Measurements from ENCODE around the gene VOPP1.
A peak's percentile ranks its signal among the peaks of the same experiment; 100 is the strongest.

The VOPP1 gene

DNA sequence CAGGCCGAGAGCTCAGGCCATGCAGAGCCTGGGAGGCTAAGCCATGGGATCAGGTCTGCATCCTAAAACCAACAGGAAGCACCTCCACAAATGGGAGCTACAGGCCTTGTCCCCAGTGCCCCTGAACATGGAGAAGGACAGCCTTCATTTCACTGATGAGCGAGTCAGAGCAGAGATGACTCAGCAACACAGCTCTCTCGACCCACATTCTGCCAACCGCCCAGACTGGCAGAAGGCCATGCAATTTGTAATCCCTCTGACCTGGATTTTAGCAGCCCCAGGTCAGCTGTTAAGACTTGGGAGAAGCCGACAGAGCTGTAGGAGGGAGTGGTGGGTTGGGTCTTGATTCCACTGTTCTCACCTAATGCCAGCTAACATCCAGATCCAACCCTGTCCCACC is 25.5 kb downstream of the VOPP1 start:
- Histone ChIP-seq H3K9me3 (ENCODE audit: control insufficient read depth in 1 of 2, low read length in 2 of 2) (no peaks in the 10 kb centered on the region), H3K9ac (ENCODE audit: low read depth in 1 of 2, low read length in 2 of 2) (no peak overlapping the region)

DNA sequence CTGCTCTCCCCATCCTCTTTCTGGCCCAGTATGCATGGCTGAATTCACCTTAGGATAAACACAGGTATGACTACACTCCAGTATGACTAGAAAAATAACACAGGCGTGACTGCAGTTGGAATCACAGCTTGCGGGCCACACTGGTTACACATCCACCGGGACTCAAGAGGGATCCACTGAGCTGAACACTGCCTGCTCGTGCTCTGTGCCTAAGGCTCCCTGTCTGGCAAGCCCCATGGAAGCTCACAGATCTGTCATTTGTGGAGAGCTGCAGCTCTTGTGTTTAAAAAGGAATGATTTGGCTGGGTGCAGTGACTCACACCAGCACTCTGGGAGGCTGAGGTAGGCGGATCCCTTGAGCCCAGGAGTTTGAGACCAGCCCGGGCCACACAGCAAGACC is 26.8 kb downstream of the VOPP1 start:
- no peaks in the 10 kb centered on the region for H3K27me3 ChIP-seq (ENCODE audit: control insufficient read depth in 1 of 2, insufficient read depth in 2 of 2, low read length in 2 of 2)
- no peak overlapping the region for H3K4me3 ChIP-seq (ENCODE audit: low read depth in 1 of 2, low read length in 2 of 2)
- H3K9ac ChIP-seq (ENCODE audit: low read depth in 1 of 2, low read length in 2 of 2) = no peak overlapping the region
- no peak overlapping the region for H3K27ac ChIP-seq (ENCODE audit: low read depth, low read length)
- peaks cover 35% of the 10 kb centered on the region in 2 donors for H3K4me1 ChIP-seq (ENCODE audit: control insufficient read depth in 1 of 2, insufficient read depth in 2 of 2, low read length in 2 of 2)
- H3K36me3 ChIP-seq (ENCODE audit: control insufficient read depth in 1 of 2, insufficient read depth in 2 of 2, low read length in 2 of 2) = peaks cover 0 to 4% of the 10 kb centered on the region in 2 donors
- H3K9me3 ChIP-seq (ENCODE audit: control insufficient read depth in 1 of 2, low read length in 2 of 2) = no peaks in the 10 kb centered on the region

More for the DNA sequence above, 25.5 kb downstream of the VOPP1 start:
- Histone ChIP-seq H3K4me3 (ENCODE audit: low read depth in 1 of 2, low read length in 2 of 2) (no peak overlapping the region), H3K36me3 (ENCODE audit: control insufficient read depth in 1 of 2, insufficient read depth in 2 of 2, low read length in 2 of 2) (peaks cover 0 to 4% of the 10 kb centered on the region in 2 donors), H3K4me1 (ENCODE audit: control insufficient read depth in 1 of 2, insufficient read depth in 2 of 2, low read length in 2 of 2) (peaks cover 45 to 48% of the 10 kb centered on the region in 2 donors), H3K27me3 (ENCODE audit: control insufficient read depth in 1 of 2, insufficient read depth in 2 of 2, low read length in 2 of 2) (no peaks in the 10 kb centered on the region), H3K27ac (ENCODE audit: low read depth, low read length) (no peak overlapping the region)

DNA sequence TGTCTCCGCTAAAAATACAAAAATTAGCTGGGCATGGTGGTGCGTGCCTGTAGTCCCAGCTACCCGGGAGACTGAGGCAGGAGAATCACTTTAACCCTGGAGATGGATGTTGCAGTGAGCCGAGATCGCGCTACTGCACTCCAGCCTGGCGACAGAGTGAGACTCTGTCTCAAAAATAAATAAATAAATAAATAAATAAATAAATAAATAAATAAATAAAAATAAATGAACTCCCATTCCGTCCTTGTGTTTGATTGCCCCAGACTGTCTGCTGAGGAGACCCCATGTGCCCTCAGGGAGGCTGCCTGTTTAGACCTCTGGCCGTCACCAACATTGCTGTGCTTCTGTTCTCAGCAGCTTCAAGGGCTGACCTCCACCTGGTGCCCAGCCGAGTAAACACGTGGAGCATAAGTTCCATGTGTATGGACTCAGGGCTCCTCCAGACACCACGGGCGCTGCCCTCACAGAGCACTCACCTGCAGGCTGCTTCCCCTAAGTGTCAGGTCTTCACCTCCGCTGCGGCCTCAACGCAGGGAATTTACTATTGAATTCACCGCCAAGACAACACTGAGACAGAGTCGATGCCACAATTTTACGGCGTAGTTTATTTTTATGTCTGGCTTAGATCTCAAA is 32.0 kb downstream of the VOPP1 start:
- no peak overlapping the region for H3K27ac ChIP-seq (ENCODE audit: low read depth, low read length)
- peaks cover 0 to 4% of the 10 kb centered on the region in 2 donors for H3K36me3 ChIP-seq (ENCODE audit: control insufficient read depth in 1 of 2, insufficient read depth in 2 of 2, low read length in 2 of 2)
- H3K9me3 ChIP-seq (ENCODE audit: control insufficient read depth in 1 of 2, low read length in 2 of 2) = no peaks in the 10 kb centered on the region
- no peak overlapping the region for H3K4me3 ChIP-seq (ENCODE audit: low read depth in 1 of 2, low read length in 2 of 2)
- no peak overlapping the region for H3K9ac ChIP-seq (ENCODE audit: low read depth in 1 of 2, low read length in 2 of 2)
- peaks cover 20 to 26% of the 10 kb centered on the region in 2 donors for H3K4me1 ChIP-seq (ENCODE audit: control insufficient read depth in 1 of 2, insufficient read depth in 2 of 2, low read length in 2 of 2)
- no peaks in the 10 kb centered on the region for H3K27me3 ChIP-seq (ENCODE audit: control insufficient read depth in 1 of 2, insufficient read depth in 2 of 2, low read length in 2 of 2)

DNA sequence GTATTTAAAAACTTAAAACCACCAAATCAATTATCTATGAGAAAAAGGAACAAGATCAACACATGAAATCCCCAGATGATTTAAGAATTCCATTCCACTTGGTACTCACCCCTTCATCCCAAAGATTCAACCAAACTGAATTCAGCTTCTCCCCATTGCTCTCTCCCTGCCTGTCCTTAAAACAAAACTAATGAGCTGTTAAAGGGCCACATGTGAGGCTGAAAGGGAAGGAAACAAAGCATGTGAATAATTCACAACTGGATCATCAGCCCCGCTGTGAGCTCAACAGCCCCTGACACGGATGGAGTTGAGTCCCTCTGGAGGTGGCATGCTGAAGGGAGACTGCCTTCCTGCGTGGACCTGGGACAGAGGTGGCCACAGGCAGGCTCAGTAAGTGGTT is 32.9 kb downstream of the VOPP1 start:
- H3K4me1 ChIP-seq (ENCODE audit: control insufficient read depth in 1 of 2, insufficient read depth in 2 of 2, low read length in 2 of 2) = peaks cover 30 to 34% of the 10 kb centered on the region in 2 donors
- no peak overlapping the region for H3K27ac ChIP-seq (ENCODE audit: low read depth, low read length)
- no peaks in the 10 kb centered on the region for H3K27me3 ChIP-seq (ENCODE audit: control insufficient read depth in 1 of 2, insufficient read depth in 2 of 2, low read length in 2 of 2)

DNA sequence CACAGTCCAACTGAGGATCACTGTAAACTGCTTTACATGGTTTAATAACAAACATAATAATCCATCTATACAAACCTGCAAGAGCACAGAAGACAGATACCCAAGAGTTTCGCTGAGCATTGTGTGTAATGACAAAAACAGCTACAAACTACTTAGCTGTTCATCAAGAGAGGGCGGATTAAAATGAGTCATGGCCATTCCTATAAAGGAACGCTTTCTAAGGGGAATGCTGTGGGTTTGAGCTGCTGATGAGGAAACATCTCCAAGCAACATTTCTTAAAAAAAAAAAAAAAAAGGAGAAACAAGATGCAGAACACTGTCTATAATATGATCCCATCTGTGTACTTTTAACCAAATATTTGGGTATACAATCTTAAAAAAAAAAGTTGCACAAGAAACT is 33.8 kb downstream of the VOPP1 start:
- H3K4me1 ChIP-seq (ENCODE audit: control insufficient read depth in 1 of 2, insufficient read depth in 2 of 2, low read length in 2 of 2) = peaks cover 34 to 41% of the 10 kb centered on the region in 2 donors
- no peak overlapping the region for H3K4me3 ChIP-seq (ENCODE audit: low read depth in 1 of 2, low read length in 2 of 2)
- H3K27ac ChIP-seq (ENCODE audit: low read depth, low read length) = no peak overlapping the region

More for the DNA sequence above, 32.9 kb downstream of the VOPP1 start:
- H3K9me3 ChIP-seq (ENCODE audit: control insufficient read depth in 1 of 2, low read length in 2 of 2) = no peaks in the 10 kb centered on the region
- peaks cover 0 to 4% of the 10 kb centered on the region in 2 donors for H3K36me3 ChIP-seq (ENCODE audit: control insufficient read depth in 1 of 2, insufficient read depth in 2 of 2, low read length in 2 of 2)
- no peak overlapping the region for H3K4me3 ChIP-seq (ENCODE audit: low read depth in 1 of 2, low read length in 2 of 2)
- no peak overlapping the region for H3K9ac ChIP-seq (ENCODE audit: low read depth in 1 of 2, low read length in 2 of 2)

DNA sequence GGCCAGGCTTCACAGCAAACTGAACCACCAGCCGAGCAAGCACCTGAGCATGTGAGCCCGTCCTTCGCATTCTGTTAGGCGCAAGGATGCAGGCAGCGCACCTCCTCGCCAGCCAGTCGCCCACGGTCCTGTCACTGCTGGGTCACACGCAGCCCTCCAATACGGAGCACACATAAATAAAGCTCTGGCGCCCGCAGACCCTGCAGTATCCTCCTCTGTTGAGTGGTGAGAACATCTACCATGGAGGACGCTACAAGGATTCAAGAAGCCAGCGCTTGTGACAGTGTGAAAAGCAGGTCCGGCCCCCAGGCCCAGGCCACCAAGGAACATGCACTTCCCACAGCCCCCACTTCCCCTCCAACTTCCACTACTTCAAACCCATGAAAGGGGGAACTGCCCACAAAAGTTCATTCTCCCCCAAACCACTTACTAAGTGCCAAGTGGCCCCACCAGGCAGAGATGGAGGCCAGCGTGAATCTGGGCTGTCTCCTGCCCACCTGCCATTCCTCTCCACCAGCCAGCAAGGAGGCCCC is 34.8 kb downstream of the VOPP1 start:
- H3K4me3 ChIP-seq (ENCODE audit: low read depth in 1 of 2, low read length in 2 of 2) = peak overlapping the region in 1 of 2 donors; percentile 38

More for the DNA sequence above, 33.8 kb downstream of the VOPP1 start:
- no peaks in the 10 kb centered on the region for H3K36me3 ChIP-seq (ENCODE audit: control insufficient read depth in 1 of 2, insufficient read depth in 2 of 2, low read length in 2 of 2)
- H3K9me3 ChIP-seq (ENCODE audit: control insufficient read depth in 1 of 2, low read length in 2 of 2) = no peaks in the 10 kb centered on the region
- no peak overlapping the region for H3K9ac ChIP-seq (ENCODE audit: low read depth in 1 of 2, low read length in 2 of 2)
- no peaks in the 10 kb centered on the region for H3K27me3 ChIP-seq (ENCODE audit: control insufficient read depth in 1 of 2, insufficient read depth in 2 of 2, low read length in 2 of 2)

DNA sequence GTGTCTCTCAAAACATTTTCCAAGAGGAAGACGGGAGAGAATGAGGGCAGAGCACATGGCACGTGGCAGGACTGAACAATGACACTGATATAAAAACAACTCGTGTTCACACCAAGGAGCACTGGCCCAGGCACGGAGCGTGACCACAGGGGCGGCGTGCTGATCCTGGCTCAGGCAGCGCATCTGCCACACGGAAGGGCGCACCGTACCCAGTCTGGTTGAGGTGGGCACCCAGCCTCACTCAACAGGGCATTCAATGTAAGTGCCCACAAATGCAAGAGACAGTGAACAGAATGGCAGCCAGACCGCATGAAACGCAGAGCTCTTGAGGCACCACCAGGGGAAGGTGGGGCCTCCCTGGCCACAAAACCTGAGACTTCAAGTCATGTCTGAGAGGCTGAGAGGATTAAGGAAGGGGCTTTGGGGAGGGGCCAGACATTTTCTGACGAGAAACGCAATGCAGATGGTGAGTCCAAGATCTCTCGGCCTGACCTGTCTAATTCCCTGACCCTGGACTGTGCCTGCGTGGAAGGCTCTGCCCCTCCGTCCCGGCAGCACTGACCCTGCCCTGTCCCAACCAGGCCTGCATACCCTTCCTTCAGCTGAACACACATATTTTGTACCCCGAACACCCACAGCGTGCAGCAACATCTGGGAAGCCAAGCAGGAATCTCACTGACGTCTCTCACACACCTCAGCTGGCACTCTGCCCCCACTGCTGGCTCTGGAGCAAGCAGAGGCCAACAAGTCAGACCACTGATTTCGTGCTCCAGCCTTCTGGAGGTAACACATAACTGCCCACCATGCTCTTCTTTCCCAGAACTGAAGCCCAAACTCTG is 35.5 kb downstream of the VOPP1 start:
- no peaks in the 10 kb centered on the region for H3K27me3 ChIP-seq (ENCODE audit: control insufficient read depth in 1 of 2, insufficient read depth in 2 of 2, low read length in 2 of 2)
- peak overlapping the region; percentile 15 to 38 for H3K4me3 ChIP-seq (ENCODE audit: low read depth in 1 of 2, low read length in 2 of 2)
- no peak overlapping the region for H3K27ac ChIP-seq (ENCODE audit: low read depth, low read length)
- H3K9ac ChIP-seq (ENCODE audit: low read depth in 1 of 2, low read length in 2 of 2) = no peak overlapping the region
- H3K9me3 ChIP-seq (ENCODE audit: control insufficient read depth in 1 of 2, low read length in 2 of 2) = no peaks in the 10 kb centered on the region
- no peaks in the 10 kb centered on the region for H3K36me3 ChIP-seq (ENCODE audit: control insufficient read depth in 1 of 2, insufficient read depth in 2 of 2, low read length in 2 of 2)
- H3K4me1 ChIP-seq (ENCODE audit: control insufficient read depth in 1 of 2, insufficient read depth in 2 of 2, low read length in 2 of 2) = peaks cover 45 to 55% of the 10 kb centered on the region in 2 donors

More for the DNA sequence above, 34.8 kb downstream of the VOPP1 start:
- Histone ChIP-seq H3K9ac (ENCODE audit: low read depth in 1 of 2, low read length in 2 of 2) (no peak overlapping the region), H3K36me3 (ENCODE audit: control insufficient read depth in 1 of 2, insufficient read depth in 2 of 2, low read length in 2 of 2) (no peaks in the 10 kb centered on the region), H3K27ac (ENCODE audit: low read depth, low read length) (no peak overlapping the region), H3K9me3 (ENCODE audit: control insufficient read depth in 1 of 2, low read length in 2 of 2) (no peaks in the 10 kb centered on the region), H3K4me1 (ENCODE audit: control insufficient read depth in 1 of 2, insufficient read depth in 2 of 2, low read length in 2 of 2) (peaks cover 44 to 50% of the 10 kb centered on the region in 2 donors), H3K27me3 (ENCODE audit: control insufficient read depth in 1 of 2, insufficient read depth in 2 of 2, low read length in 2 of 2) (no peaks in the 10 kb centered on the region)

DNA sequence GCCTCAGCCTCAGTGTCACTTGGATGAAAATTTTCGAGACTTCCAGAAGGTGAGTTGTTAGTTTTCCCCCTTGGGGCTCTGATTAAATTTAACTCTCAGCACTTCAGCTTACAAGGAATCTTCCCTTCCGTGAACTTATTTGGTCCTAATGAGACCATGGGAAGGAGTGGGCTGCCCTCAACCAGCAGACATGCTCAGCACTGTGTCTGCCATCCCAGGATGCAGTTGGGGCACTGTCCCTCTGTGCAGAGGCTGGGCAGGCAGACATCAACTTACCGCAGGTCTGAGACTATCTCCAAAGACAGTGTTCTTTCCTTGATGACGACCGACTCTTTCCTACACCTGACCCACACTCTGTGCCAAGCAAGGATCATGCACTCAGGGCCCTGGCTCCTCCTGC is 36.7 kb downstream of the VOPP1 start:
- H3K4me3 ChIP-seq (ENCODE audit: low read depth in 1 of 2, low read length in 2 of 2) = peak overlapping the region; percentile 8 to 25
- H3K9ac ChIP-seq (ENCODE audit: low read depth in 1 of 2, low read length in 2 of 2) = peak overlapping the region in 1 of 2 donors; percentile 40
- H3K27ac ChIP-seq (ENCODE audit: low read depth, low read length) = peak overlapping the region; percentile 17
- no peaks in the 10 kb centered on the region for H3K27me3 ChIP-seq (ENCODE audit: control insufficient read depth in 1 of 2, insufficient read depth in 2 of 2, low read length in 2 of 2)
- H3K4me1 ChIP-seq (ENCODE audit: control insufficient read depth in 1 of 2, insufficient read depth in 2 of 2, low read length in 2 of 2) = peaks cover 45 to 55% of the 10 kb centered on the region in 2 donors
- H3K9me3 ChIP-seq (ENCODE audit: control insufficient read depth in 1 of 2, low read length in 2 of 2) = no peaks in the 10 kb centered on the region
- H3K36me3 ChIP-seq (ENCODE audit: control insufficient read depth in 1 of 2, insufficient read depth in 2 of 2, low read length in 2 of 2) = no peaks in the 10 kb centered on the region

DNA sequence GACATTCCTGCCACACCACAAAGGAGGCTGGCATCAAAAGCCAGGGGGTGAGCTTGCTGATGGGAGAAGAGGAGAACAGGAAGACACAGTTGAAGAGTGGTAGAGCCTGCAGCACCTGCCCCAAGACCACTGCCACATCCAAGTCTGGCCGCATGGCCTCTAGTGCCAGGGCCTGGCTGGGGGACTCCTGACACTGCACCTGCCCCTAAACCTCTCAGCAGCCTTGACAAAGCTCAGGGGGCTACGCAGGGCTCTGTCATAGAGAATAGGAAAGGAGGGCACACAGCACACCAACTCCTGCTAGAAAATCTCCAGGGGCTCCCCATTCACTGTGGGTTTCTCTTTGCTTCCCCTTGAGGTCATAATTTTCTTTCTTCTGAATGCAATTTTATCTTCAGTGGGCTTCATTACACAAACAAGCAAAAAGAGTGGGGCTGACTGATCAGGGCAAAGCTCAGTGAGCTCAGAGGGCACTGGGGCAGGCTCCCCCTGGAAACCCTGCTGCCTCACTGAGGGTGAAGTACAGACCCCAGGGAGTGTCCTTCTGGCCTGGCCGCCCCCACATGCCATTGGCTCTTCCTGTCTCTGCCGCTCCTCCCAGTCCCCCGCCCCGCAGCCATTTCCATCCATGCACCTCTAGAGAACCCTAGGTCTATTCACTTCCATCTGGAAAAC is 37.2 kb downstream of the VOPP1 start:
- Histone ChIP-seq H3K27ac (ENCODE audit: low read depth, low read length) (peak overlapping the region; percentile 40), H3K9ac (ENCODE audit: low read depth in 1 of 2, low read length in 2 of 2) (peak overlapping the region in 1 of 2 donors; percentile 0), H3K27me3 (ENCODE audit: control insufficient read depth in 1 of 2, insufficient read depth in 2 of 2, low read length in 2 of 2) (no peaks in the 10 kb centered on the region), H3K9me3 (ENCODE audit: control insufficient read depth in 1 of 2, low read length in 2 of 2) (no peaks in the 10 kb centered on the region), H3K4me1 (ENCODE audit: control insufficient read depth in 1 of 2, insufficient read depth in 2 of 2, low read length in 2 of 2) (peaks cover 45 to 55% of the 10 kb centered on the region in 2 donors), H3K4me3 (ENCODE audit: low read depth in 1 of 2, low read length in 2 of 2) (no peak overlapping the region), H3K36me3 (ENCODE audit: control insufficient read depth in 1 of 2, insufficient read depth in 2 of 2, low read length in 2 of 2) (no peaks in the 10 kb centered on the region)

Measured in duodenal mucosa (tissue), 2 donors.